HepG2 (cell line): ENCODE results near the gene CRIP1. TPM values are rescaled to one million over a fixed set of nuclear protein-coding genes. Genes with fewer than 3 reads are reported as not detected.

Source experiments
- ATAC-seq: fragments of 200-7000 bp; cut with Tn5 transposase; 3 replicates; pipeline ENCODE4 v1.9.1; 2020; ENCODE audit warnings: mild to moderate bottlenecking, moderate library complexity
- BruUV-seq: library from RNA; stranded (reverse); fragments of 400-500 nt; replicated peaks from 2 replicates; lab custom pipeline; 2021; lab: Mats Ljungman, UMichigan
- CTCF ChIA-PET: fragments of 300-600 bp; formaldehyde crosslinking; extraction: SDS; loops from one replicate; lab custom pipeline; 2021; ENCODE audit warnings: low total read pairs, inconsistent platforms, low intra/inter-chr PET ratio; lab: Yijun Ruan, JAX
- POLR2A ChIA-PET: fragments of 350-600 bp; sonication (Branson Sonifier 250); formaldehyde crosslinking; loops from one replicate; lab custom pipeline; 2020; ENCODE audit warnings: antibody characterized with exemption, inconsistent platforms; lab: Yijun Ruan, JAX
- DNase-seq: peaks from one replicate; pipeline ENCODE4 v3.0.0-alpha.2; 2015; ENCODE audit warnings: low spot score
- FAIRE-seq: peaks from 3 replicates; lab custom pipeline; 2011; peaks lifted over from hg19 to GRCh38; lab: Jason Lieb, UNC
- H2AFZ ChIP-seq: one replicate; pipeline ENCODE4 v1.6.1; 2011; ENCODE audit warnings: low read length, inconsistent platforms
- H3K27ac ChIP-seq: fragments of 300-600 bp; 3 replicates; pipeline ENCODE4 v1.8.0; 2011; ENCODE audit warnings: mixed run types, mild to moderate bottlenecking, mixed read lengths, low read length, inconsistent platforms; ENCODE audit not compliant: insufficient read depth; ENCODE audit errors: extremely low read length
- H3K27me3 ChIP-seq, 2 experiments: fragments of 200-600 bp in 1 of 2; 2 replicates in 1 of 2; 3 replicates in 1 of 2; pipeline versions ENCODE4 v1.6.0 to v1.8.0; 2011; ENCODE audit warnings: low read length in 2 of 2, mild to moderate bottlenecking in 2 of 2, moderate library complexity in 2 of 2, inconsistent platforms in 1 of 2; ENCODE audit not compliant: insufficient read depth in 2 of 2, control insufficient read depth in 1 of 2
- H3K36me3 ChIP-seq, 2 experiments: fragments of 200-600 bp in 1 of 2; replicated peaks in 1 of 2; 2 replicates in 1 of 2; 3 replicates in 1 of 2; pipeline versions ENCODE4 v1.5.1 to v1.8.0; 2011; ENCODE audit warnings: low read length in 2 of 2, inconsistent platforms in 1 of 2; ENCODE audit not compliant: insufficient read depth in 2 of 2, control insufficient read depth in 1 of 2
- H3K4me1 ChIP-seq: 2 replicates; pipeline ENCODE4 v1.5.1; 2012; ENCODE audit warnings: low read length, inconsistent platforms; ENCODE audit not compliant: insufficient read depth
- H3K4me2 ChIP-seq: 2 replicates; pipeline ENCODE4 v1.6.0; 2011; ENCODE audit warnings: low read depth, low read length, inconsistent platforms
- H3K4me3 ChIP-seq, 3 experiments: fragments of 200-600 bp in 1 of 3; sonication (generic), shearing (Covaris generic) in 1 of 3; replicated peaks in 1 of 3; 2 replicates each; pipeline ENCODE4 v1.5.1; 2011 to 2016; ENCODE audit warnings: low read length in 3 of 3, inconsistent platforms in 2 of 3, low read depth in 2 of 3, mild to moderate bottlenecking in 2 of 3, control low read depth in 1 of 3, mixed read lengths in 1 of 3; ENCODE audit not compliant: insufficient read depth in 1 of 3
- H3K79me2 ChIP-seq: one replicate; pipeline ENCODE4 v1.6.1; 2011; ENCODE audit warnings: low read length, inconsistent platforms; ENCODE audit not compliant: insufficient read depth
- H3K9ac ChIP-seq: 2 replicates; pipeline ENCODE4 v1.6.0; 2011; ENCODE audit warnings: mild to moderate bottlenecking, low read depth, low read length, inconsistent platforms; ENCODE audit not compliant: insufficient read depth
- H3K9me3 ChIP-seq: 2 replicates; pipeline ENCODE4 v1.5.1; 2012; ENCODE audit warnings: mild to moderate bottlenecking, low read length
- H4K20me1 ChIP-seq: 2 replicates; pipeline ENCODE4 v1.6.0; 2011; ENCODE audit warnings: inconsistent platforms, mild to moderate bottlenecking, low read length, moderate library complexity; ENCODE audit not compliant: insufficient read depth
- AGO1 ChIP-seq: fragments of 200-400 bp; formaldehyde crosslinking; IDR thresholded peaks from 2 replicates; pipeline ENCODE4 v1.6.1; 2017; ENCODE audit warnings: mild to moderate bottlenecking, low read depth, low read length, moderate library complexity; ENCODE audit not compliant: poor library complexity, severe bottlenecking
- BCL3 ChIP-seq: sonication (generic); formaldehyde crosslinking; IDR thresholded peaks from 2 replicates; pipeline ENCODE4 v1.5.1; 2020; ENCODE audit warnings: mild to moderate bottlenecking, missing genetic modification reagents, moderate library complexity
- FOXK1 ChIP-seq: sonication (generic); formaldehyde crosslinking; IDR thresholded peaks from 2 replicates; pipeline ENCODE4 v1.4.0; 2020; ENCODE audit warnings: low read depth, missing genetic modification reagents, borderline replicate concordance
- IKZF4 ChIP-seq: sonication (generic); formaldehyde crosslinking; IDR thresholded peaks from 2 replicates; pipeline ENCODE4 v1.5.1; 2020; ENCODE audit warnings: borderline replicate concordance, mild to moderate bottlenecking, low read depth, missing genetic modification reagents; ENCODE audit errors: not compliant biosample characterization
- MYNN ChIP-seq: sonication (generic); formaldehyde crosslinking; IDR thresholded peaks from 2 replicates; pipeline ENCODE4 v1.4.0; 2020; ENCODE audit warnings: mild to moderate bottlenecking, low read depth, missing genetic modification reagents
- NR2F2 ChIP-seq: IDR thresholded peaks from 2 replicates; pipeline ENCODE4 v1.6.1; 2012; ENCODE audit warnings: low read depth, inconsistent platforms, borderline replicate concordance
- PLRG1 ChIP-seq: fragments of 450-650 bp; conservative IDR thresholded peaks from 2 replicates; pipeline ENCODE4 v1.6.1; 2016
- PRMT3 ChIP-seq: sonication (generic); formaldehyde crosslinking; IDR thresholded peaks from 2 replicates; pipeline ENCODE4 v1.8.1; 2022; ENCODE audit warnings: low read depth, mild to moderate bottlenecking, moderate library complexity, missing genetic modification reagents, borderline replicate concordance
- STAG1 ChIP-seq: sonication (generic); formaldehyde crosslinking; IDR thresholded peaks from 2 replicates; pipeline ENCODE4 v1.4.0; 2020; ENCODE audit warnings: missing genetic modification reagents
- TMF1 ChIP-seq: sonication (generic); formaldehyde crosslinking; IDR thresholded peaks from 2 replicates; pipeline ENCODE4 v1.8.1; 2022; ENCODE audit warnings: low read depth, missing genetic modification reagents
- ZNF282 ChIP-seq: fragments of 450-650 bp; IDR thresholded peaks from 2 replicates; pipeline ENCODE4 v1.6.1; 2018; ENCODE audit not compliant: partially characterized antibody
- ZNF318 ChIP-seq: sonication (generic); formaldehyde crosslinking; IDR thresholded peaks from 2 replicates; pipeline ENCODE4 v1.4.0; 2020; ENCODE audit warnings: mild to moderate bottlenecking, missing genetic modification reagents
- ZNF335 ChIP-seq: sonication (generic); formaldehyde crosslinking; IDR thresholded peaks from 2 replicates; pipeline ENCODE4 v1.4.0; 2020; ENCODE audit warnings: missing genetic modification reagents
- WGBS: methylation state at CpG from one replicate; pipeline ENCODE4 v1.1.6; 2017; ENCODE audit warnings: low lambda C conversion rate; 5-methylcytosine and 5-hydroxymethylcytosine counted together
- in situ Hi-C: cut with HindIII; loops from 2 replicates; pipeline ENCODE4 v1.10.0; 2017; ENCODE audit warnings: low pct_unique_long_range_greater_than_20kb; ENCODE audit not compliant: extremely low pct_ligation_motif_present
- intact Hi-C: fragments of 100-400 bp; cut with micrococcal nuclease; formaldehyde crosslinking; loops from one replicate; pipeline ENCODE4 v1.10.0; 2022; ENCODE audit not compliant: unreplicated experiment
- polyA plus RNA-seq, 8 experiments: library from polyadenylated mRNA; depleted of rRNA in 3 of 8; stranded (reverse) in 7 of 8; unstranded in 1 of 8; fragments of >200 nt; fragmentation: Illumina TruSeq in 4 of 8; extraction: Trizol in 4 of 8; gene quantifications; 2 replicates each; pipeline versions ENCODE4 v1.2.1 to v1.2.3, GENCODE V29; 2011 to 2016; ENCODE audit warnings: low read depth in 4 of 8, missing spikeins in 1 of 8, mixed read lengths in 1 of 8; ENCODE audit not compliant: insufficient read depth in 1 of 8
- total RNA-seq, 5 experiments: library from RNA; depleted of rRNA; stranded (reverse); fragments of >200 nt; fragmentation: Illumina TruSeq; extraction: Trizol; gene quantifications; 2 replicates each; pipeline ENCODE4 v1.2.3, GENCODE V29; 2016; ENCODE audit warnings: low read depth in 1 of 5

Gene CRIP1
- total and polyA plus RNA-seq, 2 of the 13 experiments (the other 11 are each of a cell fraction or from before 2014, with no cell fraction given), result 53.9 to 59.5 TPM

GRCh38 chr14:105450123-105450505 lies 36.6 kb upstream of the CRIP1 start:
- Histone ChIP-seq H3K4me1 (peaks cover 14% of the 10 kb centered on the region), H3K79me2 (no peaks in the 10 kb centered on the region), H2AFZ (no peak overlapping the region), H3K4me3 (no peak overlapping the region), H3K27ac (no peak overlapping the region), H3K36me3 (peaks cover 18 to 40% of the 10 kb centered on the region in 2 experiments; a peak in 4 of 5 replicates), H4K20me1 (no peaks in the 10 kb centered on the region), H3K9me3 (no peaks in the 10 kb centered on the region), H3K9ac (no peak overlapping the region), H3K27me3 (no peaks in the 10 kb centered on the region), H3K4me2 (no peak overlapping the region)
- intact Hi-C loops (no loop called here), in situ Hi-C loops (no loop called here)
- DNase-seq (no peak), FAIRE-seq (no peak), ATAC-seq (no peak)
- POLR2A ChIA-PET, result no interaction called here
- 96% methylated on average over 19 of the region's 22 CpGs for WGBS
- CTCF ChIA-PET, result no interaction called here
- BruUV-seq, result no TSS peak
- TF ChIP-seq TMF1 (CRISPR knock-in tag) (no peak), BCL3 (CRISPR knock-in tag) (no peak), IKZF4 (CRISPR knock-in tag) (no peak), STAG1 (CRISPR knock-in tag) (no peak), ZNF318 (no peak), PLRG1 (no peak), AGO1 (no peak), FOXK1 (CRISPR knock-in tag) (no peak), PRMT3 (CRISPR knock-in tag) (no peak), ZNF335 (CRISPR knock-in tag) (no peak), MYNN (CRISPR knock-in tag) (no peak), NR2F2 (no peak), ZNF282 (no peak)
